Activated CD8-positive, alpha-beta T cell treated with anti-CD3 and anti-CD28 coated beads for 36 hours (primary cell): ENCODE data around the gene C2orf15. TPM values are rescaled to one million over a fixed set of nuclear protein-coding genes. Genes with fewer than 3 reads are reported as not detected.

Experiments used
- ATAC-seq: fragments of 200-7000 bp; cut with Tn5 transposase; one replicate; pipeline ENCODE4 v1.10.0; 2021; ENCODE audit warnings: mild to moderate bottlenecking, moderate library complexity
- CTCF ChIA-PET: fragments of 350-600 bp; sonication (Branson Sonifier 250); formaldehyde crosslinking; loops from one replicate; lab custom pipeline; 2021; ENCODE audit warnings: antibody characterized with exemption; lab: Charles Lee
- POLR2A ChIA-PET: fragments of 350-600 bp; sonication (Branson Sonifier 250); formaldehyde crosslinking; loops from one replicate; lab custom pipeline; 2021; ENCODE audit warnings: antibody characterized with exemption; lab: Charles Lee
- DNase-seq: peaks from one replicate; pipeline ENCODE4 v3.0.0-alpha.2; 2020
- H3K27ac Mint-ChIP-seq: one replicate; pipeline ENCODE4 v1.8.0; 2021; ENCODE audit warnings: mild to moderate bottlenecking, mixed read lengths
- H3K27me3 Mint-ChIP-seq: one replicate; pipeline ENCODE4 v1.8.0; 2021; ENCODE audit warnings: mixed read lengths
- H3K36me3 Mint-ChIP-seq: one replicate; pipeline ENCODE4 v1.8.0; 2021; ENCODE audit warnings: low read depth, mixed read lengths
- H3K4me1 Mint-ChIP-seq: one replicate; pipeline ENCODE4 v1.8.0; 2021; ENCODE audit warnings: low read depth, mixed read lengths
- H3K4me3 Mint-ChIP-seq: one replicate; pipeline ENCODE4 v1.8.0; 2021; ENCODE audit warnings: mild to moderate bottlenecking, moderate library complexity, mixed read lengths
- H3K9me3 Mint-ChIP-seq: one replicate; pipeline ENCODE4 v1.8.0; 2021; ENCODE audit warnings: mixed read lengths
- CTCF ChIP-seq: fragments of 200-600 bp; IDR thresholded peaks from one replicate; pipeline ENCODE4 v1.8.0; 2022; ENCODE audit warnings: antibody characterized with exemption, mild to moderate bottlenecking
- intact Hi-C: fragments of 100-400 bp; cut with micrococcal nuclease; formaldehyde crosslinking; loops from one replicate; pipeline ENCODE4 v1.10.0; 2022
- total RNA-seq, 2 experiments: library from RNA; stranded (reverse); gene quantifications; one replicate each; pipeline ENCODE4 v1.2.3, GENCODE V29; 2021

The C2orf15 gene
- total RNA-seq, 2 experiments from 2014 or later: 1.4 to 1.5 TPM

GRCh38 chr2:99152199-99152895 lies 10.8 kb downstream of the C2orf15 start:
- DNase-seq (no peak), ATAC-seq (no peak)
- H3K27me3 Mint-ChIP-seq: no peaks in the 10 kb centered on the region
- no peak overlapping the region for H3K4me3 Mint-ChIP-seq
- ChIA-PET CTCF (interaction anchor here (0.6 to 2.2 kb wide), 3 partner anchors 10 to 28 kb away, joined by 3 to 9 read pairs (median 4); partner anchors contain the start of genes C2orf15, MITD1 and MRPL30), POLR2A (interaction anchor here (0.5 to 2.7 kb wide), 2 partner anchors 11 to 504 kb away, joined by 3 to 11 read pairs; partner anchors contain the start of gene C2orf15)
- H3K4me1 Mint-ChIP-seq: peaks cover 32% of the 10 kb centered on the region
- no peak overlapping the region for H3K27ac Mint-ChIP-seq
- no peak for TF ChIP-seq CTCF
- peaks cover 2% of the 10 kb centered on the region for H3K36me3 Mint-ChIP-seq
- intact Hi-C loops: loop anchor here (10.0 kb wide), 1 partner anchor 182 kb away; the partner anchor contains the start of genes EIF5B and TXNDC9
- H3K9me3 Mint-ChIP-seq: no peaks in the 10 kb centered on the region

- ATAC-seq (no peak), DNase-seq (no peak)
- Mint-ChIP-seq H3K27me3 (no peaks in the 10 kb centered on the region), H3K4me1 (peaks cover 38% of the 10 kb centered on the region), H3K4me3 (no peak overlapping the region), H3K36me3 (peaks cover 3% of the 10 kb centered on the region), H3K9me3 (no peaks in the 10 kb centered on the region), H3K27ac (peak overlapping the region; percentile 86)
- TF ChIP-seq CTCF: no peak
- CTCF ChIA-PET: interaction anchor here (0.8 to 2.2 kb wide), 8 partner anchors 12 to 585 kb away, joined by 3 to 9 read pairs (median 6); partner anchors contain the start of genes C2orf15, EIF5B, MITD1 and MRPL30
- intact Hi-C loops: loop anchor here (10.0 kb wide), 1 partner anchor 181 kb away; the partner anchor contains the start of genes EIF5B and TXNDC9
- POLR2A ChIA-PET: interaction anchor here (0.6 to 2.7 kb wide), 8 partner anchors 10 to 218 kb away, joined by 3 to 16 read pairs (median 4); partner anchors contain the start of genes C2orf15, MITD1 and MRPL30
Observed at GRCh38 chr2:99153921-99154604, 12.6 kb downstream of the C2orf15 start.

- intact Hi-C loops: loop anchor here (10.0 kb wide), 1 partner anchor 180 kb away; the partner anchor contains the start of genes EIF5B and TXNDC9
- H3K27me3 Mint-ChIP-seq: no peaks in the 10 kb centered on the region
- no peak for TF ChIP-seq CTCF
- POLR2A ChIA-PET: interaction anchor here (0.6 to 2.3 kb wide), 10 partner anchors 9 to 532 kb away, joined by 3 to 16 read pairs (median 4); partner anchors contain the start of genes C2orf15, MITD1 and MRPL30
- H3K27ac Mint-ChIP-seq: peak within 1 kb of the TSS; percentile 86
- CTCF ChIA-PET: interaction anchor here (0.8 to 2.2 kb wide), 6 partner anchors 12 to 586 kb away, joined by 3 to 9 read pairs (median 6); partner anchors contain the start of genes C2orf15, EIF5B, MITD1 and MRPL30
- H3K36me3 Mint-ChIP-seq: peaks cover 6% of the 10 kb centered on the region
- peak; percentile 97 for ATAC-seq
- no peak within 1 kb of the TSS for H3K4me3 Mint-ChIP-seq
- peak; percentile 96 for DNase-seq
- peaks cover 42% of the 10 kb centered on the region for H3K4me1 Mint-ChIP-seq
- no peaks in the 10 kb centered on the region for H3K9me3 Mint-ChIP-seq
Observed at GRCh38 chr2:99154643-99155536, 13.4 kb downstream of the C2orf15 start, which contains the start of the genes LIPT1 and TSGA10. Gene LIPT1 (plus strand): TSS chr2:99154967. CDS start chr2:99161958, 6,991 bp downstream. Gene TSGA10 (minus strand): TSS chr2:99154942. CDS start chr2:99109439, 45,503 bp downstream.

- H3K4me1 Mint-ChIP-seq: peaks cover 38% of the 10 kb centered on the region
- ATAC-seq (no peak), DNase-seq (no peak)
- no peak for TF ChIP-seq CTCF
- ChIA-PET POLR2A (interaction anchor here (0.6 to 1.1 kb wide), 2 partner anchors 16 to 31 kb away, joined by 3 to 5 read pairs; no protein-coding TSS in a partner anchor), CTCF (interaction anchor here (1.3 to 2.0 kb wide), 2 partner anchors 23 to 334 kb away, joined by 3 to 8 read pairs; no protein-coding TSS in a partner anchor)
- intact Hi-C loops: loop anchor here (10.0 kb wide), 1 partner anchor 178 kb away; the partner anchor contains the start of genes EIF5B and TXNDC9
- H3K36me3 Mint-ChIP-seq: peaks cover 12% of the 10 kb centered on the region
- H3K27me3 Mint-ChIP-seq: no peaks in the 10 kb centered on the region
- H3K9me3 Mint-ChIP-seq: no peaks in the 10 kb centered on the region
- H3K4me3 Mint-ChIP-seq: no peak overlapping the region
- H3K27ac Mint-ChIP-seq: peak overlapping the region; percentile 18
Observed at GRCh38 chr2:99156891-99157290, 15.4 kb downstream of the C2orf15 start.
